SK-N-MC (cell line): ENCODE results near the gene ALOX5AP.

Experiments used
- EZH2 ChIP-seq: fragments of 200-600 bp; sonication (generic); IDR thresholded peaks from one replicate; pipeline ENCODE4 v1.6.1; 2017; ENCODE audit warnings: antibody characterized with exemption
- FOXP2 ChIP-seq: optimal IDR thresholded peaks from 2 replicates; pipeline ENCODE3; 2011; ENCODE audit warnings: mild to moderate bottlenecking, moderate library complexity; ENCODE audit not compliant: insufficient read depth; ENCODE audit errors: extremely low read length, control extremely low read depth
- POLR2AphosphoS5 ChIP-seq: IDR thresholded peaks from 2 replicates; pipeline ENCODE4 v1.6.1; 2012; ENCODE audit warnings: mild to moderate bottlenecking, low read depth, low read length, borderline replicate concordance

GRCh38 chr13:30789166-30789862 lies 54.0 kb downstream of the ALOX5AP start:
- TF ChIP-seq POLR2AphosphoS5, result no peak
- TF ChIP-seq EZH2, result no peak
- no peak for TF ChIP-seq FOXP2
